ENCODE data around the gene COL9A1.

The COL9A1 gene

DNA sequence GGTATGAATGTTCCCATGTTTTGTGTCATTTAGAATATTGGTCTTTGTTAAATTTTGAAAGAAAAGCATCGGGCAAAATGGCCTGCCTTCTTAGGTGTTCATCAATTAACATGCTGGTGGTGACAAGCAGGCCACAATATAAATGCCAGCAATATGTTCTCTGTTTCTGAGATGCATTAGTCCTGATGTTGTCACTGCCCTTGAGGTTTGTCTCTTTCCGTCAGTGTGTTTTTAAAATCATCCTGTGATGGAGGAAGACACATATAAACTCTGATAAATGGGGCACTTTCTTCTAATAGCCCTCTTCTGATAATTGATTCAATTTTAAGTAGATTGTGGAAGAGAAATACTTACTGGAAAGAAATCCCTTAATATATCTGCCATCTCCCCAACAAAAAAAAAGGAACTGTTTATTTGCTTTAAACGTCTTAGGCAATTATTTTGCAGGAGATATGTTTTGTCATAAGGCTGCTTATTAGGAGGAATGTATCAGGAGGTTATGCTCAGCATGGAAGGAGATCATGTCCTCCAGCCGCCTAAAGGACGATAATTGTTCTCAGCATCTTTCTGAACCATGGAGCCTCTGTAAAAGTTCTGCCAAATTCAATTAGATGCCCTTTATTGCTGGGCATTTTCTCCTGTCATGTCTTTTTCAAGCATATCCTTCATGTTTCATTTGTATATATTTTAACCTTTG lies 134.1 kb downstream of the COL9A1 start:
- H3K27me3 ChIP-seq (replicated peaks in 2 of 5; ENCODE audit: control insufficient read depth in 4 of 5, insufficient read depth in 5 of 5, low read length in 4 of 5), result peaks cover 2 to 24% (median 7%) of the 10 kb centered on the region in 5 experiments
- CTCF ChIA-PET, result interaction anchor here (1.4 kb wide), 1 partner anchor 60 kb away, joined by 3 read pairs; no protein-coding TSS in a partner anchor

More for the DNA sequence above, 134.1 kb downstream of the COL9A1 start:
- POLR2A ChIA-PET, result no interaction called here
- 97% methylated on average over 3 of the region's 5 CpGs for WGBS (ENCODE audit: insufficient coverage)
- DNase-seq, result no peak
- Histone ChIP-seq H3K4me1 (ENCODE audit: control extremely low read depth in 1 of 4, control insufficient read depth in 4 of 4, insufficient read depth in 4 of 4, low read length in 3 of 4) (peaks cover 0 to 2% (median 0%) of the 10 kb centered on the region in 4 experiments), H3K9me3 (ENCODE audit: control extremely low read depth in 1 of 5, control insufficient read depth in 4 of 5, insufficient read depth in 2 of 5, low read depth in 1 of 5, low read length in 4 of 5) (no peaks in the 10 kb centered on the region), H3K4me3 (ENCODE audit: control insufficient read depth in 1 of 7, extremely low read depth in 1 of 7, insufficient read depth in 4 of 7, low read depth in 2 of 7, low read length in 6 of 7) (no peak overlapping the region), H3K36me3 (ENCODE audit: control insufficient read depth in 4 of 4, insufficient read depth in 4 of 4, low read length in 3 of 4) (no peaks in the 10 kb centered on the region), H3K27ac (ENCODE audit: insufficient read depth in 1 of 2, low read depth in 1 of 2, low read length in 2 of 2, poor library complexity in 1 of 2, severe bottlenecking in 2 of 2) (no peak overlapping the region)
